Measurements from ENCODE around the gene KCNJ9.

The KCNJ9 gene

DNA sequence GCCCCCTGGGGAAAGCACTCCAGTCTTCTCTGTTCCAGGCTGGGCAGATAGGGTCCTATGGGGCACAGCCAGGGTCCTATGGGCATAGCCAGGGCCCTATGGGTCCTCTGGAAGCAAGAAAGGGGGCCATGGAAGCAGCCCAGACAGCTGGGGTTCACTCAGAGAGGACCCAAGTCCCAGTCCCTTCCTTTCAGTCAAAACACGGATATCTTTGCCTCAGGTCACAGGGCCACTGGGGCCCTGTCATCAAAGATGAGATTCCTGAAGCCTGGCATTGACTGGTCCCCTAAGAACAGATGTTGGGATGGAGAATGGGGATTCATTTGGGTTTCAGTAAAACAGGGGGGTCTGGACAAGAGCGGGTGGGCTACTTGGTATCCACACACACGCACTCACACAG is 8.5 kb downstream of the KCNJ9 start:
- no peak for DNase-seq

DNA sequence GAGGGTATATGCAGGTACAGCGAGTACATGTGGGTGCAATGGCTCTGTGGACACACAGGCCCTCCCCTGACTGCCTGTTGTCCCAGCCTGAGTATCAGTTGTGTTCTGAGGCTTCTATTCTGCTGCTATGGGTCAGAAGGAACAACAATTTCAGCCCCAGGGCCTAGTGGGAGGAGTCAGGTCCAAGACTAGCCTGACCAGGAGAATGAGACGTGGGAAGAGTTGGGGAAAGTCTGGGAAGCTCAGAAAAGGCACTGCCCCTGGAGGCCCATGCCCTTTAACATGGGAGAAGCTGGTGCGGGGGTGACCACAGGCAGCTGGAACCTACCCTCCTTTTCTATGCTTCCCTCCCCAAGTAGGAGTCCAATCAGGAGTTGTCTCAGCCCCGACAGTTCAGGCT is 9.4 kb downstream of the KCNJ9 start:
- no peak for DNase-seq

DNA sequence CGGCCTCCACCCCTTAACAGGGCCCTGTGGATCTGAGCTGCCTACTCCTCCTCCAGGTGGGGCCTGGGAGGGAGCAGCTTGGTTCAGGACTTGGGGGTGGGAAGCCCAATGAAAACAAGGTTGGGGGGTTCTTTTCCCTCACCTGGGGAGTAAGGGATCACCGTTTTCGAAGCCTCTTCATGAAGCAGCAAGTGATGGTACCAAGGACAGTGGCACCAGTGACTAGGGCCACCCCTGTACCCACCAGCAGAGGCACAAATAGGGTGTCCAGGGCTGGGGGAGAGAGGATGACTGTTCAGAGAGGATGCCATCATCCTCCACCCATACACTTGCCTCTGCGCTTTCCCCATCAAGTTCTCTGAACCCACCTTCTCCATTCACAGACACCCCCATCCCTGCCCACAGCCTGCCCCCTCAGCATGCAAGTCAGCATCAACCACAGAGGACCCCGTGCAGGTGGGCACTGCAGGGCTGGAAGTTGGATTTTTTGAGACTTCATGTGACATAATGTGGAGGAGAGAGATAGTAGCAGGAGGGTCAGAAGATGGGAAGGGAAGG is 10.4 kb downstream of the KCNJ9 start:
- no peak for DNase-seq

DNA sequence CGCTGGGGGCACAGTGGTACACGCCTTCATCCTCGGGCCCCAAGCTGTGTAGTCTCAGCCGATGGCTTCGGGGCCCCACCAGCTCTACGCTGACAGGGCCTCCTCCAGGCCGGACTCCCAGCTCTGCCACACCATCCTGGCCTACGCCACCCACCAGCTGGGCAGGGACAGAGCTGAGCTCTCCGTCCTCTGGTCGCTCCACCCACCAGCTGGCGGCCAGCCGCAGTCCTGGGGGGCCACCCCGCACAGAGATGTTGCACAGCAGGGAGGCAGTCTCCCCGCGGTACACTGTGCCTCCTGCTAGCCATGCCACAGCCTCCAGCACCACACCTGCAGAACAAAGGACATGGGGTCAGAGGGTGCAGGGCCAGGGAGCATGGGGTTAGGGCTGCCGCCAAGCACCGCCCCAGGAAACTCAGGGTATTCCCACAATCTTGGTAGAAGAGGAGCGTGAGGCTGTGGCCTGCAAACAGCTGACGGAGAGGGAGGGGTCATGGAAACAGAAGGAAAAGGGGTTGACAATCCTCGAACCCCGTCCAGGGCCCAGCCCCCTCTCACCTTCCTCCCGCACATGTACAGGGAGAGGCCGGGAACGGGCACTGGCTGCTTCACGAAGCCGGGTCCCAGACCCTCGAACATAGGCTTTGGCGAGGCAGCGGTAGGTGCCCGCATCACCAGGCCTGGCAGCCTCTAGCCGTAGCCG is 11.2 kb downstream of the KCNJ9 start:
- peak in 1 of 2 donors; percentile 61 for DNase-seq

DNA sequence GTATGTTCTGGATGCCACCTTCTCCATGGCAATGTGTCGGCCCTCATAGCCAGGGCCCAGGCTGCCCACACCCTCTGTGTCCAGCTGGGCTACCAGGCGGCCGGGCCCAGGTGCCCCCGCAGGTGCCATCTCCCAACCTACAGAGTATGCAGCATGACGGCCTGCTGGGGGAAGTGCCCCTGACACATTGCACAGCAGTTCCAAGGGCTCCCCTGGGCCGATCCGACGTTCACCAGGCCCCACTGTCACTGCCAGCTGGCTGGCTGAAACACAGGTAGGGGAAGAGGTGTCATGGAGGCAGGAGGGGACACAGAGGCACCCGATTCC is 11.7 kb downstream of the KCNJ9 start:
- no peak for DNase-seq

DNA sequence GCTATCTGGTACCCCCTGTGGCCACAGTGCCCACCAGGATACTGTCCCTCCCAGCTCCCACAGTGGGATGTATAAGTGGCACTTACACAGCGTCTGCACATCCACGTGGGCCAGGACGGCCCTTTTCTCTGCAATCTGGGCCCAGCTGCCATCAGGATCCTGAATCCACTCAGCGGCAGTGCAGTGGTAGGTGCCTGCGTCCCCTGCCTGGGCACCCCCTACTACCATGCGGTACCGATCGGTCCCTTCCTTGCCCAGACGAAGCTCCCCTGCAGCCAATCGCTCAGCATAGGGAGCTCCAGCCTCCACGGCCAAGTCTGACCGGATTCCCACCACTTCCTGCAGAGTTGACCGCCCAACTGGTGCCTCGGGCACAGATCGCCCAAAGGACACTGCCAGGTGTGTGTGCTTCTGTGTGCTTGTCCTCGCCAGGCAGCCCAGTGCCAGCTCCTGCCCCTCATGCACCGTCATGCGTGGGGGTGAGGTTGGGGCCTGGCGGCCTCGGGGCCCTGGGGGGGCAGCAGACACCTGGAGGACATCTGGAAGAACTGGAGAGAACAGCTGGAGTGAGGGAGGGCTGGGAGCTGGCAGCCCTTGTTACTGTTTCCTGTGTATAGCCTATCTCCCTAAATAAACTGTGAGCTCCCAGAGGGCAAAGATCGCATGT is 12.4 kb downstream of the KCNJ9 start:
- no peak for DNase-seq

DNA sequence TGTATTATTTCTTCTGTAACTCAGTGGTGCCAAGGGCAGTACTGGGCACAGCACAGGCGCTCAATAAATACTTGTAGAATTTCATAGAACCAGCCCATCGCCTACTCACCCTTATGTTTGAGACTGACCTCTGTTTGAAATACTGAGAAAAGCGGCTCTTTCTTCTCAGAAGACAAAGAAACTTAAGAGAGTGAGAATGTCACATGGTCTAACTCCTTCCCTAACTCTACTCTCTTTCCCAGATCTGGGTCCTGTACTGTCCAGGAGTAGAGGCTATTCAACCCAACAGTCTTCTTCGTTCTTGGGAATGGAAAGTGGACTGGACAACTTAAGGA is 12.9 kb downstream of the KCNJ9 start:
- no peak for DNase-seq

DNA sequence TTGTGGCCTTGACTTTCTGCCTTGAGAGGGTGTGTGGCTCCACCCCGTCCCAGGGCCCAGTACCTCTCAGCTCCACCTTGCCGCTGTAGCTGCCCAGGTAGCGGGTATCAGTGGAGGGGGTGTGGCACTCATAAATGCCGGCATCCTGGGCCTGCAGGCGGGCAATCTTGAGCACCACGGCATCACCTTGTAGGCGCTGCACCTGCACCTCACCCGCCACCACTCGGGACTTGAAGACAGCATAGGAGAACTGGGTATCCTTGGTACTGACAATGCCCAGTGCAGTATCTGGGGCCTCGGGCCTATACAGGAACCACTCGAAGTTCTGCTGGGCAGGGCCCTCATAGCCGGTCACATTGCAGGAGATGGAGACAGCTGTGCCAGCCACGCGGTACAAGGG is 13.5 kb downstream of the KCNJ9 start:
- no peak for DNase-seq

DNA sequence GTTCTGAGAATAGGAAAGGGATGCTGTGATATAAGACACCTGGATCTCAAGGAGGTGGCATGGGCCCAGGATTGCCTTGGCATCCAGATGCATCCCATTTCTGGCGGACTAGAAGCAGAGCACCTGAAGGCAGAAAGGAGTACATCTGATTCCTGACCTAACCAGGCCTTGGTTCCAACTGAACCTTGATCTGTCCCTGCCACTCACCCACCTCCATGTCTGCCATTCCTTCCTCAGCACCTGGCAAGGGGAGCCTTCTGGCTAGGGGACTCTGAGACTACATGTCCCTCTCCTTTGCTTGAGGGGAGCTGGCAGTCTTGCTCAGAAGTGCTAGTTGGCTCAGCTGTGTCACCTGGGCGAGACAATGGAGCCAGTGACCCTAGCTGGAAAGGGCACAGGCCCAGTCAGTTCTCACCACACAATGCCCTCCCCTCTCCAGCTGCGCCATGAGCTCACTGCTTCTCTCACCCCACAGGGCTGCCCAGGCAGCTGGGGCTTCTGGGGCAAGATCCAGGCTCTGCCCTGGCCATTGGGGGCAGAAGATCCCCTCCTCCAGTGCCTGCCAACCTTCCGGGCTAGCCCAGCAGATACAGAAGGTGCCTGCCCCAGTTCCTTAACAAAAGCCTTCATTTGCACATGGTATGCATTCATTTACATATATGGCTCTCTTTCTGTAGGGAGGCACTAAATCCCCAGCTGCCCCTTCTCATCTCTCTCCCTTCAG is 14.2 kb downstream of the KCNJ9 start:
- peak; percentile 82 for DNase-seq

DNA sequence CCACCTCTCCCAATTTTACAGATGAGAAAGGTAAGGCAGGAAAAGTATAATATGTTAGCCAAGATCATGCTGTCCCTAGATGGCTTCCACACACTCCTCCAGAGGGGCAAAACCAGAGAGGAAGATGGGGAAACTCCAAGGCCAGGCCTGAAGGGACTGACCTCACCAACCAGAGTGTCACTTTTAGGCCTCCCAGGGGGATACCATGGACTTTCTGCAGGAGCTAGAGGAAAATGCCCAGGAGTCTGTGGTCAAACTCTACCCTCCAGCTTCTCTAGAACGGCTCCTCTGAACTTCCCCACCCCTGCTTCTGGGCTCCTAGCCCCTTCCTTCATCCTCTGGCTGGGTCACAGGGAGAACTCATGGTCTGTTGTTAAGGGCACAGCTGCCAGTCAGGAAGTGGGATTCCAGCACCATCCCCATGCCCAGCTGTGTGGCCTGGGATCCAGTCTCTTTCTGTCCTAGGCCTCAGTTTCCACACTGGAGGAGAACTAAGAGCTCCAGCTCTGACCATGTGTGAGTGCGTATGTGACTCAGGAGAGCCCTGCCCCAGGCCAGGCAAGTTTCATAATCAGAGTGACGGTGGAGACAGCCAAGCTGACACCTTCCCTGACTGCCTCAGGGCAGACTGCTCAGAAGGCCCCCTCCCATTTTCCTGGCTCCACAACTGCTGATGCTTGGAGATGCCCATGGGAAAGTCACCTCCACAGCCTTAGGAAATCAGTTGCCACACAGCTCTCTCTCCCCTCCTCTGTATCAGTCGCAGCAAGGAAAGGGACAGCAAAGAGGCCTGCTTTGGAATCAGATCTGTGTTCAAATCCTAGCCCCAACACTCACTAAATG is 15.2 kb downstream of the KCNJ9 start:
- no peak for DNase-seq

DNA sequence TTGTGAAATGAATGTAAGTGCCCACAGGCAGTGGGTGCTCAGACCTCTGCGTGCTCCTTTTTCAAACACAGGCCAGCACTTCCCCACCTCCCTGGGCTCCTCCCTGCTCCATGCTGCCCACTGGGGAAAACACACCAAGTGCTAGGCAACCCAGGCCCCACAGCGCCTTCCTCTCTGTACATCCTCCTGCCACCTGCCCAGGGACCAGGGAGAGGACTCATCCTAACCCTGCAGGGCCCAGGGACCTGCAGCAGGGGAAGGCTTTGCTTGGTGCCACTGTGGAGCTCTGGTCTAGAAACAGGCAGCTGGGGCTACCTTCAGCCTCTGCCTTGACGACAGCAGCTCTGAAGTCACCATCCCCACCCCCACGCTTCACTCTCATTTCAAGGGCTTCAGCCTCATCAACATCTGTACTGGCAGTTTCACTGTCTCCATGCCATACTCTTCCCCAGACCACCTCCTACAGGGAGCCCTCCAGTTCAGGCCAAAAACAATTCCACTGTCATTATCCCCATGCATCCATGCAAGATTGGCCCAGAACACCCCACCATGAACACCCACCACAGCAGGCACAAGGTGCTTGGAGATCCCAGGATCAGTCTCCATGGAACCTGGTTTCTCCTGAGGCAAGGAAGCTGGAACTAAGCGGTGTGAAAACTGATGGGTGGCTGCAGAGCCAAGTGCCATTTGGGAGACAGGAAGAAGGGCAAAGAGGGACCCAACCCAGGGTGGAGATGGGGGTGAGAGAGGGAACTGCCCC is 16.0 kb downstream of the KCNJ9 start:
- DNase-seq: no peak

DNA sequence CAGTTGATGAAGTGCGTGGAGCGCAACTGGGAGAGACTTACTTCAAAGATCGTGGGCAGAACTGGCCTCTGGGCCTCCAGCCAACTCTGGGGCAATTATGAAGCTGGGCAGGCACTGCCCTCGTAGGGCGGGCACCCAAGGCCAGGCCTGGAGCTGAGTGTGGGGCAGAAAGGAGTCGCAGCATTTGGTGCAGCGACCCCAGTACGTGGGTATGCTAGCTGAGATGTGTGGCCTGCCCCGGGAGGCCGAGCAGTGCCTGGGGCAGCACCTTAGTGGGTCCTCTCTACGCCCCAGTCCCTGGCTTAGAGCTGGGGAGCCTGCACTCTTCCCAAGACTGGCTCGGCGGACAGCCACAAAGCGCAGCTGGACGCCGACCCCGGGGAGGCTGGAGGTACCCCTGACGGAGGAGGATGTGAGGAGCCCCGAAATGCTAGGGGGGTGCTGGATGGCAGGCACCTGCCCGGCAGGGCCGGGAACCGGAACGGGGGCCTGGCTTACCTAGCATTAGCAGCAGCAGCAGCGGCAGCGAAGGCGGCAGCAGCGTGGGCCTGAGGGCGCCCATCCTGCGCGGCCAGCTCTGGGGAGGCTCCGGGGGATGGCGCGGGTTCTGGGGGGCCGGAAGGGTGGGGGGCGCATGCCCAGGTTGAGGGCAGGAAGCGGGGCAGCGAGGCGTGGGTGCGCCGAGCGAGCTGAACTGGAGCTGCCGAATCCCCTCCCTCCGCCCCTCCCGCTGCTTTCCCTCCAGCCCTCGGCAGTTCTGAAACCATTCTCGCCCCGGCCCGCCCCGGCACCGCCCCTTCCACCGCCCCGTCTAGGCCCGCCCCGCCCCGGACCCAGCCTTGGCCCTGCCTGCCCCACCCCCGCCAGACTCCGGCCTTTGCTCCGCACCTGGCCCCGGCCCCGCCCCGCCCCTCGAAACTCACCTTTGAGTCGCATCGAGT is 16.8 kb downstream of the KCNJ9 start, which contains the start of gene IGSF8:
IGSF8 (minus strand) TSS at position 709 of the 941 bp plus-strand sequence; CDS start at position 562, 147 bp downstream.
- DNase-seq: peak; percentile 86 to 98

DNA sequence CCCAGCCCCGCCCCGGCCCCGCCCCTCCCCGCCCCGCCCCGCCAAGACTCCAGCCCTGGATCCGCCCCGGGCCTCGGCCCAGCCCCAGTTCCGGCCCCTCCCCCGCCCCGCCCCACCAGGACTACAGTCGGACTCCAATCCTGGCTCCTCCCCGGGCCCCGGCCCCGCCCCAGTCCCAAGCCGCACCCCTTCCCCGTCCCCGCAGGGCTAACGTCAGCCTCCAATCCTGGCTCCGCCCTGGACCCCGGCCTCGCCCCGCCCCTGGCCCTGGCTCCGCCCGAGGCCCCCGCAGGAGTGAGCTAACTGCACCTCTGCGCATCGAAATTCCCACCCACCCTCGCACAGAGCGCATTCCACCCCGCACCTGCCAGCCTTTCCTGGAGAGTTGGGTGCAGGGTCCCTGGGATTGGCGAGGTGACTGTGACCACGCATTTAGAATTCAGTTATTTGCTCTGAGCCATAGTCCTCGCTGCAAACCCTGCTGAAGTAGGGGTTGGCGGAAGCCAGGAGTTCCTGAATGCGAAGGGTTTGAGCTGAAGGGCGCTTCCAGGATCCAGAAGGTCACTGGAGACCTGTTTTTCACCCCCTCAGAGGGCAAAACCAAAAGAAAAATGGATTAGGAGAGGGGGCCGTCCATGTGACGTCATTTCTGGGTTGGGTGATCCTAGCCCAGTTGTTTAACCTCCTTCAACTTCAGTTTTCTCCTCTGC is 17.7 kb downstream of the KCNJ9 start:
- peak; percentile 95 to 99 for DNase-seq

DNA sequence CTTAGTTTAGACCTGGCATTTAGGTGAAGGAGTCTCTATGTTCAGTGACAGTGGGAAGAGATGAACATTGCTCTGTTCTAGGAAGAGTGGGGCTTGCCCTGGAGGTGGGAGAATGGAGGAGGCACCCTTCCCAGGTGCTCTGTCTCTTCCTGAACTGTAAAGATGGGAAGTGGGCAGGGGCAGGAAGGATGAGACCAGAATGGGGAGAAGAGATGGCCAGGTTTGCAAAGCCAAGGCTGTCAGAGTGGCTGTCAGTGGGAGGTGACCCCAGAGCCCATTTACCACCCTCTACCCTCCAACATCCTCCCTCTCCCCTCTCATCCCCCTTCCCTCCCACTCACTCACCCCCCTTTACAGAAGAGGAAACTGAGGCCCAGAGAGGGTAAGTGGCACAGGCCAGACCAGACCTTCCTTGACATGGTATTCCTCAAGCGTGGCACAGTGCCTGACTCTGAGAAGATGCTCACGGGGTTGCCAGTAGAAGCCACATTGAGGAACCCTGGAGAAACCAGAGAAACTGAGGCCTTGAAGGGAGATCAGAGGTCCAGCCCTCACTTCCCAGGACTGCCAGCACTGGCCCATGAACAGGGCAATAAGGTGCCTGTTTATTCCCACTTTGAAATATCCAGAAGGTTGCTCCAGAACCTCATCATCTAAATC is 18.5 kb downstream of the KCNJ9 start:
- DNase-seq: no peak

DNA sequence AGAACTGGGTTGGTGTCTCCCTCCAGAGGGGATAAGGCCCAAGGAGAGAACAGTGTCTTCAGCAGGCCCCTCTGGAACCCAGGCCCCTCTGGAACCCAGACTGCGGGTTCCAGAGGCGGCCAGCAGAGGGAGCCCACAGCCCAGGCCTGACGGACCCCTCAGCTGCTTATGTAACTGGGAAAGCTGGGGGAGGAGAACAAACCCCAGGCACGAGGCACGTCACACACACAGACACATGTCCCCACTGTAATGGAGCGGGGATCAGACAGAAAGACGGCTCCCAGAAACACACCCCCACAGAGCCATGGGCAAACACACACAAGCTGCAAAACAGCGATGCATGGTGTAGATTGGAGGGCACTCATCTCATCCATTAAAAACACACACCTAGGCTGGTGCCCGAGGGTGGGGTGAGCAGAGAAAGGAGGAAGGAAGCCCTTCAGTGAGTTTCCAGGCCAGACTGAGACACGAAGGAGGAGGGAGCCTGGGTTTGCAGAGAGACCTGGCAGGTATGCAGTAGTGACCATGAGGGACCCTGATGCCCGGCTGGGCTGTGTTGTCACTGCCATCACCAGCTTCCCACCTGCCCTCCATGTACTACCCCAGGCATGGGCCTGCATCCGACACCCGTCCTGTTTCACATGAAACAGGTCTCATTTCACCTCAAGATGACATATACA is 19.8 kb downstream of the KCNJ9 start:
- DNase-seq: peak; percentile 85 to 93

DNA sequence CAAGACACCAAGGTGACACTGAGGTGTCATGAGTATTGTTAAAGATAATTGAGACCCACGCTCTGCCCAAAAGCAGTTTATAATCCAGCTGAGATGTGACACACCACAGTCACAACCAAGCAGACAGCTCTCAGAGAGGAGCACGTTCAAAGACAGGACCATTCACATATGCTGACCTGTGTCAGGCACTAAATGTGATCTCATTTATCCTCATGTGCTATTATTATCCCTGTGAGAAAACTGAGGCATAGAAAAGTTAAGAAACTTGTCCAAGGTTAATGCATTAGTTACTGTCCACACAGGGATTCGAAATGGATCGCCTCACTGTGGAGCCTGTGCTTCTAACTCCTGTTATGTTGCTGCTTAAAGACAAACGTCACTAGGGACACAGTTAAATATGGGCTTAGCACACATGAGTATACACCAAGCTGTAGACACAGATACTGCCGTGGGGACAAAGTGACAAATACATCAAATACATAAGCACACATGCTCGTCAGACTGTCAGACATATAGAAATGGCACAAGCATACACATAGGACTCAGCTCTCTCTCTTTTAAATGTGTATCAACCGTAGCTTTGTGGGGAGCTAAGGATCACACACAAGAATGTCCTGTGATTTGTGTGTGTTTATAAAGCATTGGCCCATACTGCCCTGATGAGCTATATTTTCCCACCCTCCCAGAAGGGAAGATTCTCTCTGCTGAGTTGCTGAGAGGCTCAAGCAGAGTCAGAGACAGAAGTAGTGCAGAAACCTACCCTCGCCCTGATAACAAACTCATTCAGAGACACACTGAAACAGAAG is 20.6 kb downstream of the KCNJ9 start:
- DNase-seq: no peak

DNA sequence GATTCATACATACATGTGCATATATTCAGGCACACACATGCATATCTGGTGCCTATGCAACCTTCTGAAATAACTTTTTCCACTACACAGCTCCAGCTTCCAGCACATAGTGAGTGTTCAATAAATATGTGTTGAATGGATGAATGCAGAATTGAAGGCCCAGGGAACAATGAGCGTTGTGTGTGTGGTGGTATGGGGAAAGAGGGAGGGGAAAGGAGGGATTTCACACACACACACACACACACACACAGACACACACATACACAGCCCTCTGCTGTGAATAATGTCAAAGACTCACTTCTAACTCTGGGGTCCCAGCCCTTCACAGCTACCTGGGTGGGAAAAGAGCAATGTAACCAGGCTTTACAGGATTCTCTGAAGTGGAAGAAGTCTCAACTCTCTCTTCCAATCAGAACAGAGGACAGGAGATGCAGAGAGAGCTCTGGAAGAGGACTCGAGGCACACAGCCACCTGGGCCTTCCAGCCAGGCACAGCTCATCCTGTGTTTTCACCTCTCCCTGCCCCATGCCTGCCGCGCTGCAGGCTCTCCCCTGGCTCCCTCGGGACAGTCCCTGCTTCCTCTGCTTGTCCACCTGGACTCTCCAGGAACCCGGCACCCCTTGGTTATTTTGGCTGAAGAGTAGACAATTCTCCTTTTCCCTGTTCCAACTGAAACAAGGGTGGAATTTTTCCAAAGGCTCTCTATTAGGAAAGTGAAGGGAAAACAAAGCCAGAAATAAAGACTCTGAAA is 22.5 kb downstream of the KCNJ9 start:
- peak; percentile 43 to 65 for DNase-seq

Measured in hippocampal formation (tissue), 2 donors.